Breast epithelium (tissue), 4 donors: ENCODE data around the gene PPFIA4. TPM values are rescaled to one million over a fixed set of nuclear protein-coding genes. Genes with fewer than 3 reads are reported as not detected.

Source experiments
- DNase-seq, 2 donors: peaks; one replicate each; pipeline ENCODE4 v3.0.0-alpha.2; 2019; ENCODE audit warnings: low spot score in 2 of 2
- H3K27ac ChIP-seq, 2 donors: fragments of 200-600 bp; sonication (generic) in 1 of 2; one replicate each; pipeline ENCODE4 v1.5.1; 2016 to 2019; ENCODE audit warnings: mild to moderate bottlenecking in 1 of 2
- H3K27me3 ChIP-seq, 2 donors: fragments of 200-600 bp; sonication (generic) in 1 of 2; one replicate each; pipeline versions ENCODE4 v1.5.1 to v1.6.0; 2017 to 2019; ENCODE audit warnings: control low read depth in 1 of 2, mild to moderate bottlenecking in 1 of 2
- H3K36me3 ChIP-seq: fragments of 200-600 bp; one replicate; pipeline ENCODE4 v1.5.1; 2019
- H3K4me1 ChIP-seq, 2 donors: fragments of 200-600 bp; sonication (generic); one replicate each; pipeline ENCODE4 v1.5.1; 2016 to 2019; ENCODE audit warnings: control low read depth in 1 of 2
- H3K4me3 ChIP-seq, 3 donors: fragments of 200-600 bp; sonication (generic); 1 replicate in 2 of 3; 2 replicates in 1 of 3; pipeline ENCODE4 v1.5.1; 2016 to 2019; ENCODE audit warnings: mild to moderate bottlenecking in 3 of 3, moderate library complexity in 2 of 3
- H3K9me3 ChIP-seq, 2 donors: fragments of 200-600 bp; sonication (generic) in 1 of 2; one replicate each; pipeline ENCODE4 v1.5.1; 2016 to 2019; ENCODE audit warnings: control low read depth in 1 of 2
- POLR2A ChIP-seq: fragments of 450-650 bp; IDR thresholded peaks from one replicate; pipeline ENCODE4 v1.6.1; 2016; ENCODE audit warnings: antibody characterized with exemption, mild to moderate bottlenecking, moderate library complexity
- POLR2AphosphoS5 ChIP-seq, 3 donors: sonication (generic); formaldehyde crosslinking; IDR thresholded peaks; one replicate each; pipeline ENCODE4 v1.6.1; 2017; ENCODE audit warnings: antibody characterized with exemption in 3 of 3
- intact Hi-C: fragments of 100-400 bp; cut with DNase I; formaldehyde crosslinking; loops from one replicate; pipeline ENCODE4 v1.15.1; 2023; ENCODE audit warnings: low total_unique reads
- total RNA-seq, 3 donors: library from RNA; depleted of rRNA; stranded (reverse); fragments of >200 nt; gene quantifications; one replicate each; pipeline ENCODE4 v1.1.0, GENCODE V29; 2016
- TF ChIP-seq, protein P1 (sequence below), 3 donors: fragments of 450-650 bp; IDR thresholded peaks; one replicate each; pipeline ENCODE4 v1.5.1; 2016 to 2017; ENCODE audit warnings: antibody characterized with exemption in 3 of 3, mild to moderate bottlenecking in 3 of 3, moderate library complexity in 3 of 3

The PPFIA4 gene
- total RNA-seq, 3 donors from 2014 or later: 0.80 to 5.6 (median 2.9) TPM

DNA sequence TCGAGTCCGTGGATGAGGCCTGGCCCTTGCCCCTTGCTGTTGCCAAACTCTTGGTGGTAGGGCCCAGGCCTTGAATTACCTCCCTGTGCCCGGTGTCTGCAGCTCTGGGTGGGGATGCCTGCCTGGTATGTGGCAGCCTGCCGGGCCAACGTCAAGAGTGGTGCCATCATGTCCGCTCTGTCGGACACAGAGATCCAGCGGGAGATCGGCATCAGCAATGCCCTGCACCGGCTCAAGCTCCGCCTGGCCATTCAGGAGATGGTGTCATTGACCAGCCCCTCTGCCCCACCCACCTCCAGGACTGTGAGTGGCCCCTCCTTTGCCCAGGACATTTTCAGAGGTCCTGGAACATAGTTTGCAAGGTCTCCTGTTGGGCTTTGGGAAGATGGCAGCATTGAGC, 33.8 kb downstream of the PPFIA4 start:
- no peak overlapping the region for H3K27ac ChIP-seq
- DNase-seq: no peak
- no peaks in the 10 kb centered on the region for H3K27me3 ChIP-seq
- H3K9me3 ChIP-seq: no peaks in the 10 kb centered on the region
- intact Hi-C loops: no loop called here
- TF ChIP-seq POLR2AphosphoS5 (IDR thresholded peaks at IDR 0.05): no peak
- TF ChIP-seq POLR2A: no peak
- TF ChIP-seq, protein P1, sequence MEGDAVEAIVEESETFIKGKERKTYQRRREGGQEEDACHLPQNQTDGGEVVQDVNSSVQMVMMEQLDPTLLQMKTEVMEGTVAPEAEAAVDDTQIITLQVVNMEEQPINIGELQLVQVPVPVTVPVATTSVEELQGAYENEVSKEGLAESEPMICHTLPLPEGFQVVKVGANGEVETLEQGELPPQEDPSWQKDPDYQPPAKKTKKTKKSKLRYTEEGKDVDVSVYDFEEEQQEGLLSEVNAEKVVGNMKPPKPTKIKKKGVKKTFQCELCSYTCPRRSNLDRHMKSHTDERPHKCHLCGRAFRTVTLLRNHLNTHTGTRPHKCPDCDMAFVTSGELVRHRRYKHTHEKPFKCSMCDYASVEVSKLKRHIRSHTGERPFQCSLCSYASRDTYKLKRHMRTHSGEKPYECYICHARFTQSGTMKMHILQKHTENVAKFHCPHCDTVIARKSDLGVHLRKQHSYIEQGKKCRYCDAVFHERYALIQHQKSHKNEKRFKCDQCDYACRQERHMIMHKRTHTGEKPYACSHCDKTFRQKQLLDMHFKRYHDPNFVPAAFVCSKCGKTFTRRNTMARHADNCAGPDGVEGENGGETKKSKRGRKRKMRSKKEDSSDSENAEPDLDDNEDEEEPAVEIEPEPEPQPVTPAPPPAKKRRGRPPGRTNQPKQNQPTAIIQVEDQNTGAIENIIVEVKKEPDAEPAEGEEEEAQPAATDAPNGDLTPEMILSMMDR (IDR thresholded peaks at IDR 0.05): no peak
- no peaks in the 10 kb centered on the region for H3K36me3 ChIP-seq
- H3K4me1 ChIP-seq: no peaks in the 10 kb centered on the region
- H3K4me3 ChIP-seq: no peak overlapping the region

DNA sequence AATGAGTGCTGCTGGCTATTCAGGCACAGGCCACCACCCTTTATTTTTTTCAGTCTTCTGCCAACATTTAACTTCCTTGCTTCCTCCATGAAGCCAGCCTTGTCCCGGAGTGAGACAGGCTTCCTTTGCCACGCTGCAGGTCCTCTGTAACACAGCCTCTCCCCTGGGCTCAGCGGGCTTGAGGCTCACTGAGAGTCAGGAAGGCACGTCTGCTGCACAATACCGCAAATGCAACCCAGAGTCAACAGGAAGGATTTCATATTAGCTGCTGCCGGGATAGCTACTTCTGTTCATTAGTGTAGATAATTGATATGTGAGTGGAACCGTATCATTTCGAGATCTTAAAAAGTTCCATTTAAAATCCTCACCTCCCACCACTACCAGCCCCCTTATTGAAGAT, 37.0 kb downstream of the PPFIA4 start:
- no peaks in the 10 kb centered on the region for H3K36me3 ChIP-seq

DNA sequence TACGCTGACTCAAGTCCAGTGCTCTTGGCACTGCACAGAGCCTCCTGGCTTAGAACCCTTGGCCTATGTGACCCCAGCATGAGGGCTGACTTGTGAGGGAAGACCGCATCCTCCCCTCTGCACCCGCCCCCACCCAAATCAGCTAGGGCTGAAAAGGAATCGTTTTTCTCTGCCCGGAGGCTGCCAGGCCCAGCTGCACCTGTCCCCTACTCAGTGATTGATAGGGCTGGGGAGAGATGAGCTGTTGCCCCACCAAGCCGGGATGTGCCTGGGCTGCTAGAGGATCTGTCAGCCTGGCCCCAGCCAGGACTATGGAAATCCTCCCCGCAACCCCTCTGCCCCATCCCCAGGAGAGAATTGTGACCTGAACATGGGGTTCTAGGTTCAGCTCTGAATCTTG, 38.9 kb downstream of the PPFIA4 start:
- H3K4me1 ChIP-seq: no peaks in the 10 kb centered on the region
- TF ChIP-seq POLR2A: no peak
- no peak for TF ChIP-seq POLR2AphosphoS5 (IDR thresholded peaks at IDR 0.05)
- TF ChIP-seq, protein P1 (IDR thresholded peaks at IDR 0.05): no peak
- intact Hi-C loops: no loop called here
- no peak overlapping the region for H3K4me3 ChIP-seq
- no peaks in the 10 kb centered on the region for H3K27me3 ChIP-seq
- H3K9me3 ChIP-seq: no peaks in the 10 kb centered on the region
- H3K36me3 ChIP-seq: no peaks in the 10 kb centered on the region
- no peak for DNase-seq
- no peak overlapping the region for H3K27ac ChIP-seq

More for the DNA sequence above, 37.0 kb downstream of the PPFIA4 start:
- no peak for DNase-seq
- Histone ChIP-seq H3K27me3 (no peaks in the 10 kb centered on the region), H3K27ac (no peak overlapping the region), H3K9me3 (no peaks in the 10 kb centered on the region), H3K4me3 (no peak overlapping the region), H3K4me1 (no peaks in the 10 kb centered on the region)
- intact Hi-C loops: no loop called here
- TF ChIP-seq POLR2A (no peak), POLR2AphosphoS5 (IDR thresholded peaks at IDR 0.05) (no peak)
- TF ChIP-seq, protein P1 (IDR thresholded peaks at IDR 0.05): no peak

DNA sequence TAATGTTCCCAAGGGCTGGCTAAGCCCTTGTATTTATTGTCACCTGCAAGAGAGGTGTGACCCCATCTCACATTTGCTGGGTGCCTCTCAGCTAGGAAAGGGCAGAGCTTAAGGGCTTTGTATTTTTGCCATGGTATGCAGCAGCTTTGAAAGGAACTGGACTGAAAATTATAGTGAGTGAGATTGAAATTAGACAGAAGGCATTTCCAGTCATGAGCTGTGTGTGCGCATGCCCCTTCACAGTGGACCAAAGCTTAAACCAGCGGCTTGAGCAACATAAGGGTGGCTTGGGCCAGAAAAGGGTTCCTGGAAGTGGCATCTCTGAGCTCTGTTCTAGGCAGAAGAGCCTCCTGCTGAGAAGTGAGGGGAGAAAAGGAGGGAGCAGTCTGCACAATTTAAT, 39.7 kb downstream of the PPFIA4 start:
- Histone ChIP-seq H3K9me3 (no peaks in the 10 kb centered on the region), H3K4me1 (no peaks in the 10 kb centered on the region), H3K4me3 (no peak overlapping the region), H3K36me3 (no peaks in the 10 kb centered on the region), H3K27ac (no peak overlapping the region), H3K27me3 (no peaks in the 10 kb centered on the region)
- no peak for DNase-seq
- TF ChIP-seq POLR2AphosphoS5 (IDR thresholded peaks at IDR 0.05): no peak
- TF ChIP-seq POLR2A: no peak
- TF ChIP-seq, protein P1 (IDR thresholded peaks at IDR 0.05): no peak
- intact Hi-C loops: no loop called here

DNA sequence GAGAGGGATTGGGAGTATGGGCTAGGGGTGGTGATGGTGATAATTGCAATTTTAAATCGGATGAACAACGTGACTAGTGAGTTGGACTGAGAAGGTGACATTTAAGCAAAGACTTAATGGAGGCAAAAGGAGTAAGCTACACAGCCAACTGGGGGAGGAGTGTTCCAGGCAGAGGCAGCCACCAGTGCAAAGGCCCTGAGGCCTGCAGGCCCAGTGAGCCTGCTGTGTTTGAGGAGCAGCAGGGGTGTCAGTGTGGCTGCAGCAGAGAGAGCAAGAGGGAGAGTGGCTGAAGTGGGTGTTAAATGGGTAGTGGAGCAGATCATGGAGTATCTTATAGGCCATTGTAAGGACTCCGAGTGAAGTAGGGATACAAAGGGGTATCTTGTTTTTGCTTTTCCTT, 40.7 kb downstream of the PPFIA4 start:
- TF ChIP-seq, protein P1 (IDR thresholded peaks at IDR 0.05): no peak
- no peak for TF ChIP-seq POLR2AphosphoS5 (IDR thresholded peaks at IDR 0.05)
- no peak for TF ChIP-seq POLR2A
- H3K27ac ChIP-seq: no peak overlapping the region
- H3K9me3 ChIP-seq: no peaks in the 10 kb centered on the region
- no peaks in the 10 kb centered on the region for H3K27me3 ChIP-seq
- no peaks in the 10 kb centered on the region for H3K4me1 ChIP-seq
- no peaks in the 10 kb centered on the region for H3K36me3 ChIP-seq
- intact Hi-C loops: no loop called here
- no peak for DNase-seq
- H3K4me3 ChIP-seq: no peak overlapping the region
